IPS DF 4.7 (cell line): Measurements from ENCODE around the gene OXSR1.
"Not testable (repeated sequence)": the region's sequence is repeated elsewhere in the genome, so short reads cannot be mapped to it uniquely, and the experiment has no call there.

Experiments used
- DNase-seq: peaks from one replicate; pipeline ENCODE4 v3.0.0-alpha.2; 2013; ENCODE audit warnings: low spot score; ENCODE audit errors: extremely low read depth

OXSR1 gene

DNA sequence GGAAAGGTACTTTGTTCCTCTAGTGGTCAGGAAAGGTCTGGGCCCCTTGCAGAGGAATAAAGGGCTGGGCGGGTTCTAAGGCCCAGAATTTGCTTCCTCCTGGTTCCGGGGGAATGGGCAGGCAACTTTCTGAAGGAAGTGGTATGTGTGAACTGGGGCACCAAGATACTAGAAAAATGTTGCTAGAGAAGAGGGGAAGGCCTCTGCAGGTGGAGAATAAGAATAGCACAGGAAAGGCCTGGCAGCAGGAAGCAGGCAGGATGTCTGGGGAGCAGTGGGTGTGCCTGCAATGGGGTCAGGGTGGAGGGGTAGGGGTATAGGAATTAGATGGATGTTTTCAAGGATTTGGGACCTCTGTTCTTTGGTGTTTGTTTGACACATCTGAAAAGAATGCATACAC lies 102.3 kb downstream of the OXSR1 start:
- DNase-seq, result no peak

DNA sequence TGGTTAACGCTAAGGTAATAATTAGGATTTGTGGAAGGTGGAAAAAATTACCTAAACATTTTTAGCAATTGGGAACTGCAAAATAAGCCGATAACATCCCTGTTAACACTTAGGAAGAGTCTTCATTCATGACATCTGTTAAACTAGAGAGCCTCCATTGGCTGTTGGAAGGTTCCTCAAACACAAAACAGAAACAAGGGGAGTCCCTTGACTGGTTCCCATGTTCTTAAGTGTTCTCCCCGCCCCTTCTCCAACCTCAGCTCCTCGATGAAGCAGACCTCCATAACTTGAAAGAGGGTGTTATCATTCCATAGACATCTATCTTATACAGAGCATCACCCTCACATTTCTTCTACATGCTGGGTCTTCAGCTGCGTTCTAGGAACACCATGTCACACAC lies 102.8 kb downstream of the OXSR1 start:
- no peak for DNase-seq

DNA sequence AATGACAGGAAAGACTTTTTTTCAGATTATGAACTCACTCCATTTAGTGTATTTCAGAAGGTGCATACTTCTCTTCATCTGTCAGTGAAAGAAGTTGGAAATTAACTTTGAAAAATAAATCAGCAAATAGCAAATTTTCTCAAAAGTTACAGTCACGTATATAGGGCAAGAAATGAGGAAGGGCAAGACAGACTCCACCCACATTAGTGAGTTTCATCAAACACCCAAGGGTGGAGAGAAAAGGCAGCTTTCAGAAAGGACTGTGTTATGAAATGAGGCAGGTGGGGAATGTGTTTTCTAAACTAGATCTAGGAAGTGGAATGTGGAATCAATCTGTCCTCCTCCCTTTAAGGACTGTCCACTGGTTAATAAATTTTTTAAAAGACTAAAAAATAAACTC lies 103.2 kb downstream of the OXSR1 start:
- no peak for DNase-seq

DNA sequence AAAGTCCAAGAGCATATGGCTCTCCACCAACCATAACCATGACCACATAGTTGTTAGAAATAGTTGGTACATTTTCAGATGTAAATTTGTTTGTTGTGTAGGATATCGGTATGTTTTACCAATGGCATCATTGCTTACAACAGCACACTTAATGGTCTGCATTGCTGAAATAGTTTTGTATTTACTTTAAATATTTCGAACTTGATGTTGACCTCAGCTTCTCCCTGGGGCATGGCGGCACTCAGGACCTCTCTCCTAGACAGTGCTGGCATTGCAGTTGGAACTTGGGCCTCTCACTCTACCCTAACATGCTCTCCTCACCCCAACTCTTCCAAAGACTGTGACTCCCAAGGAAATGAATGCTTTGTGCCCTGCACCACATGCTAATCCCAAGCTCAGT lies 105.3 kb downstream of the OXSR1 start:
- DNase-seq, result no peak

DNA sequence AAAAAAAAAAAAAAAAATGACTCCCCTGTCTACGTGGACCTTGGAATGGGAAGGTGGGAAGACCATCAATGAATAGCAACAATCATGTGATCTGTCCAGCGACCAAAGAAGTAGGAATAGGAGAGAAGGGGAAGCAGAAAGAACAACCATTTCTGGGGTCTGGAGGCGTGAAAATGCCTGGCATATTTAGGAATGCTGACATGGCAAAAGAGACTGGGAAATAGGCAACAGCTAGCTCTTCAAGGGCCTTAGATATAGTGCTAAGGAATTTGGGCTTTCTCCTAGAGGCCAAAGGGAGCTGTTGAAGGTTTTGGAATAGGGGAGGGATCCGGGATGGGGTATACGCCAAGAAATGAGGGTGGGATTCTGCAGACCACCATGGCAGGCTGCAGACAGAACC lies 106.2 kb downstream of the OXSR1 start:
- DNase-seq, result no peak

DNA sequence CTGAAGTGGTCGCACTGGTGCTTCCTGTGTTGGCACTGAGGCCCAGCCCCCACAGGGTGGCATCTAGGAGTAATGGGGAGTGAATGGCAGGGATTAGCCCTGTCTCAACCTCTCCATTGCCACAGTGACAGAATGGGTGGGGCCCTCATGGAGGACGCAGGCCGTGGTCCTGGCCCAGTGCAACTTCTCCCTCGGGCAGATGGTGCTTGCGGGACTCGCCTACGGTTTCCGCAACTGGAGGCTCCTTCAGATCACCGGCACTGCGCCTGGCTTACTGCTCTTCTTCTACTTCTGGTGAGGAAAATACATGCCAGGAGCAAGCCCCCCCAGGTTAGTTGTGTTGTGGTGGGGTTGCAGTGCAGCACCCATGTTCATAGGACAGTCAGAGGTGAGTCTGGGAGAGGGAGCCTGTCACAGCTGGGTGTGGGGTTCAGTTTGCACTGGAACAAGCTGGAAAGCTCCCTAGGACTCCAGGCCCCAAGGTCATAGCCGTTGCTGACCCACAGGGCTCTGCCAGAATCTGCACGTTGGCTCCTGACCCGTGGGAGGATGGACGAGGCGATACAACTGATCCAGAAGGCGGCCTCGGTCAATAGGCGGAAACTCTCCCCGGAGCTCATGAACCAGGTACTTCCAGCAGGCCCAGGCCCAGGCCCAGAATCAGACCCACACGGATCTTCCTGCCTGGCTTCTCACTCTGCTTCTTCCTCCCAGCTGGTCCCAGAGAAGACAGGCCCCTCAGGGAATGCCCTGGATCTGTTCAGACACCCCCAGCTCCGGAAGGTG lies 109.7 kb downstream of the OXSR1 start:
- no peak for DNase-seq

DNA sequence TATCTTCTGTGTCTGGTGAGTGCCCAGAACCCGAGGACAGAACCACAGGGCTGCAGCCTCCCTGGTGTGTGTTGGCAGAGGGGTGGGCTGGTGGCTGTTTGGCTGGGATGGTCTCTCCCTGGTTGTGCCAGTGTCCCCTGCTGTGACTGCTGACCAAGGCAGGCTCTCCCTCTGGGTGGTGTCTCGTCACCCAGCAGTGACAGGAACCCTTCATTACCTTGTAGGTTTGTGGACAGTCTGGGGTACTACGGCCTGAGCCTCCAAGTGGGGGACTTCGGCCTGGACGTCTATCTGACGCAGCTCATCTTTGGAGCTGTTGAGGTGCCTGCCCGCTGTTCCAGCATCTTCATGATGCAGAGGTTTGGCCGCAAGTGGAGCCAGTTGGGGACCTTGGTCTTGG lies 110.3 kb downstream of the OXSR1 start:
- DNase-seq, result no peak

DNA sequence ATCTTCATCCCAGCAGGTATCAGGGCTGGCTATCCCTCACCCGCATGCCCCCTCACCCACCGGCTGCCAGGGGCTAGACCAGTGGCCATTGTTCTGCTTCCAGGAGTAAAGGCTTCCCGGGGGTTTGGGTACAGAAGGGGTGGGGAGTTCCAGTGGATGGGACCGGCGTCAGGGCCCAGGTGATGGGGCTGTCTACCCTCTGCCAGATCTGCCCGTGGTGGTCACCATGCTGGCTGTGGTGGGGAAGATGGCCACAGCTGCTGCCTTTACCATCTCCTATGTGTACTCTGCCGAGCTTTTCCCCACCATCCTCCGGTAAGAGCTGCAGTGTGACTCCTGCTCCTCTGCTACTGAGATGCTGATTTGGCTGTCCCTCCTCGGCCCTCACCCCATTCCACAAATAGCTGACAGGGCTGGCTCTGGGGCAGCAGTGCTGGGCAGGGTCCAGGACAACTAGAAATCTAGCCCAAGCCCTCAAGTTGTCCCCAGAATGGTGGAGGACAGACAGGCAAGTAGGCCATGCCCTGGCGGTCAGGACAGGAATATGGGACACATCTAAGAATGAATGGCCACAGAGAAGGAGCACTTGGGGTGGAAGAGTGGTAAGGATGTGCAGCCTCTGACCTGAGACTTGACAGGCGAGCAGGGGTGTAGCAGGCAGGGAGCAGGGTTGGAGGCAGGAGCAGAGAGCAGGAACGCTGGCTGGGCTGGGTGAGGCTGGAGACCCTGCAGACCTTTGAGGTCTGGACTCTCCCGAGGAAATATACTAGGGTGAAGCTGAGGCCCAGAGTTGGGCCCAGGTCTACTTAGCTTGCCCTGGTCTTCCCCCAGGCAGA lies 111.0 kb downstream of the OXSR1 start:
- DNase-seq, result no peak

DNA sequence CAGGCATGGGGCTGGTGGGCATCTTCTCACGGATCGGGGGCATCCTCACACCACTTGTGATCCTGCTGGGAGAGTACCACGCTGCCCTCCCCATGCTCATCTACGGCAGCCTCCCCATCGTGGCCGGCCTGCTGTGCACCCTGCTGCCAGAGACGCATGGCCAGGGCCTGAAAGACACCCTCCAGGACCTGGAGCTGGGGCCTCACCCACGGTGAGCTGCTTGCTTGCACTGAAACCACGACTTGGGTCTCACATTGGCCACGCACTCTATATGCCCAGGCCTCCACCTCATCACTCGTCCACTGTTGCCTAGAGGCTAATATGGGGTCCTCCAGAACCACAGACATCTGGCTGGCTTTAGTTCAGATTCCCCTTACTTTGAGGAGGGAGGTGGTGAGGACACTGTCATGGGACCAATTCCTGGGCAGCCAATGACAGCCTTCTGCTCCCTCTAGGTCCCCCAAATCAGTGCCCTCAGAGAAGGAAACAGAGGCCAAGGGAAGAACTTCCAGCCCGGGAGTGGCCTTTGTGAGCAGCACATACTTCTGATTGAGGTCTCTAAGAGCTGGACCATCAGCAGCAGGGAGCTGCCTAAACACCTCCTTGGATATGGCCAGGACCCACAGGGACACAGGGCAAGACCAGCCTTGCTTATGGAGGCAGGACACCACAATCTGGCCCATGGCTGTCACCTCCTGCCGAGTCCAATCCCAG lies 111.7 kb downstream of the OXSR1 start:
- no peak for DNase-seq

DNA sequence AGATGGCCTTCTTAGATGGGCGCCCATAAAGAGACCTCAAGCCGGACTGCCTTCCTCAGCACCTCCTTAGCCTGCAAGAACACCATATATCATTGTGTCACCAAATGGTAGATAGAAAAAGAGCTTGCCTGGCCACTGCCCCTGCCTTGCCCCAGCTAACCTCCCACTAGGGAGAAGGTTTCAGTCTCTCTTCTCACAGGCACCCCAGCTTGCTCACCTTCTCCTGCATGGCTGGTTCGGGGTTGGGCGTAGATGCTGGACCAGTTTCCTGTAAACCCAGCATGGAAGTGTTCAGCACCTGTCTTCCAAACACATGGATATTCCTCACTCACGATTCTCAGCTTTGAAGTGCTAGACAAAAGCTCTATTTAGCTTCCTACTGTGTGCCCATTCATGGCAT lies 113.5 kb downstream of the OXSR1 start:
- no peak for DNase-seq

DNA sequence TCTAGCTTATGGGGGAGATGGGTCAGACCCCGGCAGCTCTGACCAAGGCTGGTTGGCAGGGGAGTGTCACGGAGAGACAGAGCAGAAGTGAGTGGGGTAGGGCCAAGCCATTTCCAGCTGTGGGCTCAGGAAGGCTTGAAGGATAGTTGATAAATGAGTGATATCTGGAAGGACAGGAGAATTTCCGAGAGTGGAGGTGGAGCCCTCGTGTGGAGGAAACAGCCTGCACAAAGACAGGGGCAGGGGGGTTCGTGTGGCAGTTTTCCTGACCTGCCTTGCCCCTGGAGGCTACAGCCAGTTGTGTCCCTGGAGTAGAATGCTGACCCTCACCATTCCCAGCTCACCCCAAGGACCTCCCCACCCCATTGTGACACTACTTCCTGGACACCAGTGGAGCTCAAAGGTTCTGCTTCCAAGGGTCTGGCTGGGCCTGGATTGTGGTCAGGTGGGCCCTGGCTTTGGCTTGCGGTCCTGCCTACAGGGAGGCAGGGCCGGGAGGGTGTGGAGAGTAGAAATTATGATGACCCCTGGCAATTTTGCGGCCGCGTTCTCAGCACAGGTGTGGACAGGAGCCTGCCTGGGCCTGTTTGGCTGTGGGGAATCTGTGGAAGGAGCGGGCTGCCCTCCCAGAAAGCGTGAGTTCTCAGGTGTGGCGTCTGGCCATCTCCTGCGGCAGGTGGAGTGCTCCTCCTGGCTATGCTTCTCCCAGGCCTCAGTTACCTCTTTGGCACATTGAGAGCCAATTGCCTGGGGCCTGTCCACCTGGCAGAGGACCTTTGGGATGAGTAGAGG lies 116.8 kb downstream of the OXSR1 start, which contains the start of gene SLC22A14:
SLC22A14 (plus strand) TSS at position 400 of the 792 bp plus-strand sequence. CDS start 23,733 bp downstream, outside the sequence.
- no peak for DNase-seq

DNA sequence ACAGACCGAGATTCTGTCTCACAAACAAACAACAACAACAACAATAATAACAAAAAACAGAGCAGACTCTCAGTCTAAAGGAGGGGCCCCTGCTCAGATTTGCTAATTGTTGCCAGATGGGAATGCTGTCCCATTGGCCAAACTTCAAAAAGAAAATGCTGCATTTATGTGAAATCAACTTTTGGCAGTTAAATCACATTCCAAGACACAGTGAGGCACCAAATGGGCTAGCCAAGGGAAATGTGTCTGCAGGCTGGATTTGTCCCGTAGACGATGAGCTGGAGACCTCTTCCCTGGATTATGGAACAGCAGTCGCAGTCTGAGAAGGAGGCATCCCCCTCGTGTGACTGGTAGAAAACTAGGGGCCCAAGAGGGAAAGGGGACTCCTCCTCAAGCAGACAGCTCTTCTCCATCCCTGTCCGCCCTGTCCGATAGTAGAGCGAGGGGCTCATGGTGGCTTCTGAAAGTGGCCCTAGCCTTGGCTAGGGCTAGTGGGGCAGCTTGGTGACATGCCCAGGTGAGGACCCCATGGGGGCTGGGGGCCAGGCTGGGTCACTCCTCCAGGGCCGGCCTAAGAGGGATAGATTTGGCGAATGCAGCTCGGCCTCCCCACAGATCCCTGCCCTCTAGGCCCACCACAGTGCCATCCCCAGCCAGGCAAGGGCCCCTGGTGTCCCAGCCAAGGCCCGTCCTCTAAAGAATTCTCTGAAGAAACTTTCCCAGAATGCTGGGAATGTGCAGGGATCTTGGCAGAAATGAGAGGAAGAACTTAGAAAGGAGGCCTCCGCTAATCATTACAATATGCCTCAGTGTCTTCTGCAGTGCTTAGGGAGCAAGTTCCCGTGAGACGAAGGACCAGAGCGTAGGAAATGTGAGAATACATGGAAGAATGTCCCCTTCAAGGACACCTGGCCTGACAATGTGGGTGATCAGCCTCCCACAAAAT lies 118.7 kb downstream of the OXSR1 start:
- no peak for DNase-seq

DNA sequence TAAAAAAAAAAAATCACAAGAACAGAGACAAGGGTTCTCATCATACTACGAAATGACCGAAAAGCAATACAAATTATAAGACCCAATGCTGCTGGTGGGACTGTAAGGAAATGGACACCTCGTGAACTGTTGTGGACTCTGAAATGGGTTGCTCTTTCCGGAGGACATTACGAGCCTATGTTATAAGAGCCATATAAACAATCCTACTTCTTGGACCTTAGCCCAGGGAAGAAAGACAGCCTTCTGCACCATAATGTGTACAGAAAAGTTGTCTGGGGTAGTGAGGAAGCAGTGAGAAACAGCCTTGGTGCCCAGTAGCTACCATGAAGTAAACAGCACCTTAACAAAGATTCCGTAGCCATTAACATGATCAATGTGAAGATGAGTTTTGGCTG lies 119.4 kb downstream of the OXSR1 start:
- DNase-seq, result no peak

DNA sequence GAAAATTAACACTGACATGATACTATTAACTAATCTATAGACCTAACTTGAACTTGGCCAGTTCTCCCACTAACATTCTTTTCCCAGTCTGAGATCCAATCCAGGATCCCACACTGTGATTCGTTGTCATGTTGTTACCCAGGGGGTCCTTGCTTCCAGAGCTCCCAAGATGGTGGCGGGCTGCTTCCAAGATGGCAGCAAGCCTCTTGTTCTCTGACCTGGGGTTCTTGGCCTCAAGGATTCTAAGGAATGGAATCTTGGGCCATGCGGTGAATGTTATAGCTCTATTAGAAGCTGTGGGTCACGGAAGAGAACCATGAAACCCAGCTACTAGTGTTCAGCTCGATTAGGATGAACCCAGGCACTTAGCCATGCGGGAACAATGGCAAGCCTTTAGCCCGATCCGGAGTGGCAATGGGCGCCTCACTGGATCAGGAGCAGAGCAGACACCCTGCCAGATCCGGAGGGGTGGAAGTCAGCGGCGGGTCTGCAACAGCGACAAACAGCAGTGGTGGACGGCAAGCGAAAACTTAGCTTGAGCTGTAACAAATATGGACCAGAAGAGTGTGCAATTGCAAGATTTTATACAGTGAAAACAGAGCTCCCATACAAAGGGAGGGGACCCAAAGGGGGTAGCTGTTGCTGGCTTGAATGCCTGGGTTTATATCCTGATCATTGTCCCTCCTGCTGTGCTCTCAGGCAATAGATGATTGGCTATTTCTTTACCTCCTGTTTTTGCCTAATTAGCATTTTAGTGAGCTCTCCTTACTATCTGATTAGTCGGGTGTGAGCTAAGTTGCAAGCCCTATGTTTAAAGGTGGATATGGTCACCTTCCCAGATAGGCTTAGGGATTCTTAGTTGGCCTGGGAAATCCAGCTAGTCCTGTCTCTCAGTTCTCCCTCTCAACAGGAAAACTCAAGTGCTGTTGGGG lies 124.2 kb downstream of the OXSR1 start:
- not testable (repeated sequence) for DNase-seq

DNA sequence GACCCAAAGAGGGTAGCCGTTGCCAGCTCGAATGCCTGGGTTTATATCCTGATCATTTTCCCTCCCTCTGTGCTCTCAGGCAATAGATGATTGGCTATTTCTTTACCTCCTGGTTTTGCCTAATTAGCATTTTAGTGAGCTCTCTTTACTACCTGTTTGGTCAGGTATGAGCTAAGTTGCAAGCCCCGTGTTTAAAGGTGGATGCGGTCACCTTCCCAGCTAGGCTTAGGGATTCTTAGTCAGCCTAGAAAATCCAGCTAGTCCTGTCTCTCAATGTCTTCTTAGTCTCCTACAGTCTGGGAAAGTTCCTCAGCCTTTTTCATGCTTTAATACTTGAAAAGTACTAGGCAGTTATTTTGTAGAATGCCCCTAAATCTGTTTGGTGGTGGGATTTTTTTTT lies 131.7 kb downstream of the OXSR1 start:
- not testable (repeated sequence) for DNase-seq

DNA sequence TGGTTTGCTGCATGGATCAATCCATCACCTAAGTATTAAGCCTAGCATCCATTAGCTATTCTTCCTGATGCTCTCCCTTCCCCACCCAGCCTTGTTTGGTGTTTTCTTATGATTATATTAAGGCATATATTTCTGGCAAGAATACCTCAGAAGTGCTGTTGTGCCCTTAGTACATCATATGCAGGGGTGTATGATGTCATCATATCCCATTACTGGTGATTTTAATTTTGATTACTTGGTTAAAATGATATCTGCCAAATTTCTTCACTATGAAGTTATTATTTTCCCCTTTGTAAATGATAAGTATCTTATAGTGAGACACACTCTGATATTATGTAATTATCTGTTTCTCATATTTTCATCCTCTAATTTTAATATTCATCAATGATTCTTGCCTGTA lies 132.2 kb downstream of the OXSR1 start:
- no peak for DNase-seq

DNA sequence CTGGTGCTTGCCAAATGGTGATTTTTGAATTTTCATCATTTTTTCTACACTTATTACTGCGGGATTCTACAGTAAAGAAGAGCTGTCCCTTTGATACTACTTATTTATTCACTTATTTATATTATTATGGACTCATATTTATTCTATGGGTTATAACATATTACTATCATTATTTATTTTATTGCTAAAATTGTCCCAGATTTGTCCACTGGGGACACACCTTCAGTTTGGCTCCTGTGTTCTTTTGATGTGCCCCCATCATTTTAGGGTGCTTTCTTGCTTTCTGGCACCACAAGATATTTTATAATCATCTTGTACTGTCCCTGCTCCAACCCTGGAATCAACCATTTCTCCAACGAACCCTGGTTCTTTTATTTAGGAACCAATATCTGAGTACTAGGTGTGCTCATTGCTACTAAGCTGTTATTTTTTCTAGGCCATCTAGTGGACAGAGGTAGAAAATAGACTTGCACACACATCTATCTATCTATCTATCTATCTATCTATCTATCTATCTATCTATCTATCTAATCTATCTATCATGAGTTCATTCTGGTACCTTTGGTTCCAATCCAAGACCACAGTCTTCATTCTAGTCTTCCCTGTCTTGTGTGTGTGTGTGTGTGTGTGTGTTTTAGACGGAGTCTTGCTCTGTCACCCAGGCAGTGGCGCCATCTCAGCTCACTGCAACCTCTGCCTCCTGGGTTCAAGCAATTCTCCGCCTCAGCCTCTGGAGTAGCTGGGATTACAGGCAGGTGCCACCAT lies 132.8 kb downstream of the OXSR1 start:
- DNase-seq, result no peak
